RWPE2 (cell line): Measurements from ENCODE around the gene C9orf40.

Experiments used
- ATAC-seq: fragments of 200-7000 bp; cut with Tn5 transposase; 3 replicates; pipeline ENCODE4 v1.9.1; 2021; ENCODE audit warnings: low read depth
- DNase-seq: peaks from one replicate; pipeline ENCODE4 v3.0.0-alpha.2; 2020; ENCODE audit warnings: low spot score
- H3K27ac ChIP-seq: fragments of 450-650 bp; 2 replicates; pipeline ENCODE4 v1.5.1; 2017; ENCODE audit warnings: mild to moderate bottlenecking; ENCODE audit not compliant: poor library complexity, severe bottlenecking
- H3K27me3 ChIP-seq: fragments of 250-450 bp; sonication (Bioruptor Pico); 2 replicates; pipeline ENCODE4 v1.5.1; 2021; ENCODE audit warnings: mild to moderate bottlenecking, moderate library complexity; ENCODE audit not compliant: insufficient read depth, poor library complexity, severe bottlenecking
- H3K36me3 ChIP-seq: fragments of 250-450 bp; sonication (Bioruptor Pico); 2 replicates; pipeline ENCODE4 v1.5.1; 2020; ENCODE audit warnings: low read depth, mild to moderate bottlenecking, moderate library complexity
- H3K4me1 ChIP-seq: fragments of 250-450 bp; sonication (Bioruptor Pico); 2 replicates; pipeline ENCODE4 v1.5.1; 2021; ENCODE audit warnings: mild to moderate bottlenecking, moderate library complexity; ENCODE audit not compliant: insufficient read depth, poor library complexity, severe bottlenecking
- H3K4me3 ChIP-seq: fragments of 250-450 bp; sonication (Bioruptor Pico); 2 replicates; pipeline ENCODE4 v1.5.1; 2021; ENCODE audit warnings: mild to moderate bottlenecking, moderate library complexity; ENCODE audit not compliant: severe bottlenecking
- H3K9me3 ChIP-seq: fragments of 250-450 bp; sonication (Bioruptor Pico); 2 replicates; pipeline ENCODE4 v1.5.1; 2021; ENCODE audit warnings: mild to moderate bottlenecking, moderate library complexity; ENCODE audit not compliant: severe bottlenecking
- CTCF ChIP-seq: fragments of 450-650 bp; IDR thresholded peaks from one replicate; pipeline ENCODE4 v1.5.1; 2017; ENCODE audit warnings: mild to moderate bottlenecking, moderate library complexity; ENCODE audit not compliant: poor library complexity, severe bottlenecking

C9orf40 gene

DNA sequence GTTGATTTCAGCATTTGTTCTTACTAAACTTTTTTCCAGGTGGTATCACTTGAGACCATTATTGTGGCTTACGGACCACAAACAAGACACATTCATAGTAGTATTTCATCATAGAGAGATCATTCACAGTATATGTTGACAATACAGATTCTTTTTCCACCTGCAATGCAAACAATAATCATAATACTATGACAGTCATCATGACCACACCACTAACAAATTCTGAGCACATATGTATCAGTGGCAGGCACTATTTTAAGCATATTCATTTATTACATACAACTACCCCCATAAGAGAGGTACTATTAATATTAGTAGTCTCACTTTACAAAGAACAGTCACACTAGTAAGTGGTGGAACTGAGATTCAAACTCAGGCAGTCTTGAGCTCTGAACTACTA, 31.0 kb upstream of the C9orf40 start:
- DNase-seq (no peak), ATAC-seq (no peak)
- Histone ChIP-seq H3K27ac (no peak overlapping the region), H3K36me3 (peaks cover 28% of the 10 kb centered on the region), H3K4me1 (no peaks in the 10 kb centered on the region), H3K27me3 (no peaks in the 10 kb centered on the region), H3K9me3 (no peaks in the 10 kb centered on the region), H3K4me3 (no peak overlapping the region)
- no peak for TF ChIP-seq CTCF

DNA sequence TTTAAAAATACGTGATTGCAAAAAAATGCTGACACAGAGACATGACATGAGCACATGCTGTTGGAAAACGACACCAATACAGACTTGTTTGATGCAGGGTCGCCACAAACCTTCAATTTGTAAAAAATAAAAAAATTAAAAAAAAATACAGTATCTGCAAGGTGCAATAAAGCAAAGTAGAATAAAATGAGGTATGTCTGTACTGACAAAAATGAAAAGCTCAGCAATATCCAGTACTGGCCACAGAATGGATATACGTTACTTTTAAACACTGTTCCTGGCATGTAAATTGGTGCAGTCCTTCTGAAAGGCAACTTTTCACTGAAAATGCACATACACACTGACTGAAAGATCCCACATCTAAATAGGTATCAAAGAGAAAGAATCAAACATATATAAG, 27.1 kb upstream of the C9orf40 start:
- peaks cover 13% of the 10 kb centered on the region for H3K36me3 ChIP-seq
- DNase-seq, result no peak
- no peaks in the 10 kb centered on the region for H3K9me3 ChIP-seq
- H3K4me1 ChIP-seq, result no peaks in the 10 kb centered on the region
- H3K27me3 ChIP-seq, result no peaks in the 10 kb centered on the region
- H3K4me3 ChIP-seq, result no peak overlapping the region
- H3K27ac ChIP-seq, result no peak overlapping the region
- no peak for ATAC-seq
- TF ChIP-seq CTCF, result no peak

GRCh38 chr9:74977287-74977686, 24.6 kb upstream of the C9orf40 start:
- Histone ChIP-seq H3K9me3 (no peaks in the 10 kb centered on the region), H3K4me1 (no peaks in the 10 kb centered on the region), H3K27me3 (no peaks in the 10 kb centered on the region), H3K27ac (no peak overlapping the region), H3K4me3 (no peak overlapping the region), H3K36me3 (peaks cover 3% of the 10 kb centered on the region)
- DNase-seq (no peak), ATAC-seq (no peak)
- TF ChIP-seq CTCF, result no peak

DNA sequence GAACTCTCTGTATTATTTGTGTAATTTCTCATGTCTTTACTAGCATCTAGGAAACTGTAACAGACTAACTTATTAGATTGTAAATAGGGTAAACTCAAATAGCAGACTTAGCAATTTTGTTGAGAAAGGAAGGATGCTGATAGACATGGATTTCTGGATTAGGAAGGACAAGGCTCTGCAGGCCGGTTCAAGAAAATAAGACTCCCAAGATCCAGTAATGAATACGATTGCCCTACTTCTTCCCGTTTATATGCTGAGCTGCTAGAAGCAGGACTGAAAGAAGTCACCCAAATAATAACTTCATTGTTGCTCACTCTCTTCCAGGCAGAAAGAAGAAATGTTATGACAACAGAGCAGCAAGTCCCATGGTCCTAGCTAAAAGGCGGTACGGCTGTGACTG, 22.8 kb upstream of the C9orf40 start:
- TF ChIP-seq CTCF, result no peak
- ATAC-seq, result no peak
- DNase-seq, result no peak

DNA sequence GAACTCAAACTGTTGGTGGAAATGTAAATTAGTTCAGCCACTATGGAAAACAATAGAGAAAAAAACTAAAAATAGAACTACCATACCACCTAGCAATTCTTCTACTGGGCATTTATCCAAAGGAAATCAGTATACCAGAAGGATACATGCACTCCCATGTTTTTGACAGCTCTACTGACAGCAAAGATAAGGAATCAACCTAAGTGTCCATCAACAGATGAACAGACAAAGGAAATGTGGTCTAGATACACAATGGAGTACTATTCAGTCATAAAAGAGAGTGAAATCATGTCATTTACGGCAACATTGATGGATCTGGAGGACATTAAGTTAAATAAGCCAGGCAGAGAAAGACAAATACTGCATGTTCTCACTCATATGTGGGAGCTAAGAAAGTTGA, 21.8 kb upstream of the C9orf40 start:
- Histone ChIP-seq H3K4me3 (no peak overlapping the region), H3K4me1 (no peaks in the 10 kb centered on the region), H3K36me3 (peaks cover 2% of the 10 kb centered on the region), H3K27me3 (no peaks in the 10 kb centered on the region), H3K9me3 (no peaks in the 10 kb centered on the region), H3K27ac (no peak overlapping the region)
- no peak for ATAC-seq
- no peak for TF ChIP-seq CTCF
- DNase-seq, result no peak

More for the DNA sequence above, 22.8 kb upstream of the C9orf40 start:
- H3K36me3 ChIP-seq, result peaks cover 3% of the 10 kb centered on the region
- H3K9me3 ChIP-seq, result no peaks in the 10 kb centered on the region
- no peak overlapping the region for H3K4me3 ChIP-seq
- H3K27me3 ChIP-seq, result no peaks in the 10 kb centered on the region
- no peaks in the 10 kb centered on the region for H3K4me1 ChIP-seq
- no peak overlapping the region for H3K27ac ChIP-seq
